ENCODE data around the gene LSM12.

Gene LSM12

DNA sequence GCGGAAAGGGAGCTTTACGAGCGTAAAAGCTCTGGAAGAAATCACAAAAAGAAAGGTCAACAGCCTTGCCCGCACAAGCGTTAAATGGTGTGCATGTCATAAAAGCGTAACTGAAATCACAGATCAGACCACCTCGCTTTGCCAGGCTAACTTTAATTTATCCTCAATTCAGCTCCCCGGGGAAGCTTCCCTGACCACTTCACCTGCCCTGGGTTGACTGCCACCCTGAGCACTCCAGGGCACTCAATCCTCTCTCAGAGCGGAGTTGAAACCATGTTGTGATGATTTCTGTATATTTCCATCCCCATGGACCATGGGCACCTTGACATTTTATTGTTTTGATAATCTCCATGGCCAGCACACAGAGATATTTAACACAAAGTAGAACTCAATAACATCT lies 78.2 kb downstream of the LSM12 start:
- in situ Hi-C loops (cut with MboI; ENCODE audit: low sequenced_read_pairs), result no loop called here

DNA sequence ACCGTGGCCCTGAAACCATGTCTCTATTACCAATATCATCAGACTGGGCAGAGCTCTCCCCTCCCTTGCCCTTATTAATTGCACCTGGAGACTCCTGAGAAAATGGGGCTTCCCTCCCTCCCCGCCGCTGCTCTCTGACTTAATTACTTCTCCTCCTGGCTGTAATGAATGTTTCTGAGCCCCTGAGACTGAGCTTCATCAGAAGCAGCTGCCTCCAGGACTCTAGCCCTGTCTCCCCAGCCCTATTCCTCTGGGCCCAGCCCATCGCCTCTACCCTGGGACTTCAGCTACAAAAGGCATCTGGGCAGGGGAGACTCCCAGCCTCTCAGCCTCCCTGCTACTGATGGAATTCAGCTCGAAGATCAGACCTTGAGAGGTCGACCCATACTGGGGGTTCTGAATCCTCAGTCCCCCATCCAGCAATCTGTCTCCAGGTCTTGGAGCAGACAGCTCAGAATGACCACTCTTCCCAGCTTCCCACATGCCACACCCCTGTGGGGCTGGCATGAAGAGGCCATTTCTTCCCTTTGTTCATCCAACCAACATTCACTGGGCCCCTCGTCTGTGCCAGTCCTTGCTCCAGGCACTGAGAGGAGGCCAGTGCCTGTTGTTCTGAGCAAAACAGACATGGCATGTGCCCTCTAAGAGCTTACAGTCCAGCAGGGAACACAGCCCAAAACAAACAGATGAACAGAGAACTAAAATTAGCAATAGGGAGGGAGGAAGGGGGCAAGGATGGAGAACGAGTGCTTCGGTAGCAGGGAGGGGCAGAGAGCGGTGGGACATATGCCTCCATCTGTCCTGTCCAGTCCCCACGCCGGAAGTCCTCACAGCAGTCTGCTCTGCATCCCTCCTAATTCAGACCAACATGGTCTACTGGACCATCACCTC lies 79.1 kb downstream of the LSM12 start:
- in situ Hi-C loops (cut with MboI; ENCODE audit: low sequenced_read_pairs), result no loop called here

DNA sequence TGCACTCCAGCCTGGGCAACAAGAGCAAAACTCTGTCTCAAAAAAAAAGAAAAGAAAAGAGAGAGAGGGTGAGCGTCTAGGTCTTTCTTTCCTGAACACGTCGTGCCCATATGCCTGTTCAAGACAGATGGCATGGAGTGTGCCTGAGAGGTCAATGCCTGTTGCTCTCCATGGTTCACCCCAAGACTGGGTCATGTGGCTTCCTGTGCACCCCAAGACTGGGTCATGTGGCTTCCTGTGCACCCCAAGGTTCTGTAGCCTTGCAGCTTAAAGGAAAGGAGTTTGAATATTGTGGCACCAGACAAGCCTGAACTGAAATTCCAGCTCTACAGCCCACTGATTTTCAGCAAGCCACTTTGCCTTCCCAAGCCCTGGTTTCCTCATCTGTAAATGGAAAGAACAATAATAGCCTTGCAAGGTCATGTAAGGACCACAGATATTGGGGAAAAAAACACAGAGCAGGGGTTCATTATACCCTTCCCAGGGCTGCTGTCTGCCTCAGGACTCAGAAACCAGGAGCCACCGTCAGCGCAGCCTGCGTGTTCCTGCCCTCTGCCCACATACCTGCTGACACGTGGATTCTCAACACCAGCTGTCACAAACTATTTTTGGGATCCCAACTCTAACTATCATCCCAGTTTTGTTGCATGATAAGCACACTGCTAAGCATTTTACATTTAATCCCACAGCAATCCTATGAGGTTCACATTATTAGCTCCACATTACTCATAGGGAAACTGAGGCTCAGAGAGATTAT lies 80.1 kb downstream of the LSM12 start:
- in situ Hi-C loops (cut with MboI; ENCODE audit: low sequenced_read_pairs), result no loop called here

DNA sequence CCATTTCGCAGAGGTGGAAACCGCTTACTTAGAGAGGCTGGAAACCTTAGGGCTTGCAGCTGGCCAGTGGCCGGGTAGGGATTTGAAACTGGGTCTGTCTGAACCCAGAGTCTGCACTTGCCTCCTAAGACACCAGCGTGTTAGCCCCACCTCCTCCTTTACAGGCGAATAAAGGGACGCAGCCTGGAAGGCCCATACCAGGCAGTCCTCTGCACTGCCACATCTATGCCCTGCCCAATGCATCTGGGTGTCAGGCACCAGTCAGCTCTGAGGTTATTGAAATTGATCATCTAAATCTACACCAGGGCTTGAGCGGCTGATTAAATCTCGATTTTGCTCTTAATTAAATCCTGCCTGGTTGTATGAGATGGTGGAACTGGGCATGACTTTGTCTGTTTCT lies 82.0 kb downstream of the LSM12 start:
- in situ Hi-C loops (cut with MboI; ENCODE audit: low sequenced_read_pairs), result no loop called here
